ENCODE data around the gene AKIRIN2.

Gene AKIRIN2

DNA sequence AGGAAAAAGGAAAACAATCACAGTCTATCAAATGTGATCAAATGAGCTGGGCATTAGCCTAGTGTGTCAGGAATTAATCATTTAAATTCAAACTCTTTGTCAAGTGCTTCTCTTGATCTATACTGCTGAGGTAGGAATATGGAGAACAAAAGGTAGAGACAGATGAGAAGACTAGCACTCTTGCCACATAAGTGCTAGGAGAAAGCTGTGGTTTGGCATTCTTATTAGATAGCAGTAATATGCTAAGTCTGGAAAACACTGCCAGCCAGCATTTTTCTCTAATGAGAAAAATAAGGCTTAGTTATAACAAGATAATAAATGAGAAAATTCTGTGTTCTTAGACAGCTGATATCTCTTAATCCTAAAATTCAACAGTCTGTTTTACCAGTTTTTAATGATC lies 73.2 kb downstream of the AKIRIN2 start:
- ATAC-seq: no peak
- no peak for TF ChIP-seq BACH2 (CRISPR knock-in tag; IDR thresholded peaks at IDR 0.05; ENCODE audit: borderline replicate concordance)
- TF ChIP-seq RARB (CRISPR knock-in tag; IDR thresholded peaks at IDR 0.05): no peak
- TF ChIP-seq ZFP3 (CRISPR knock-in tag; IDR thresholded peaks at IDR 0.05): no peak
- TF ChIP-seq OSR1 (CRISPR knock-in tag; IDR thresholded peaks at IDR 0.05): no peak
- TF ChIP-seq, protein P1, sequence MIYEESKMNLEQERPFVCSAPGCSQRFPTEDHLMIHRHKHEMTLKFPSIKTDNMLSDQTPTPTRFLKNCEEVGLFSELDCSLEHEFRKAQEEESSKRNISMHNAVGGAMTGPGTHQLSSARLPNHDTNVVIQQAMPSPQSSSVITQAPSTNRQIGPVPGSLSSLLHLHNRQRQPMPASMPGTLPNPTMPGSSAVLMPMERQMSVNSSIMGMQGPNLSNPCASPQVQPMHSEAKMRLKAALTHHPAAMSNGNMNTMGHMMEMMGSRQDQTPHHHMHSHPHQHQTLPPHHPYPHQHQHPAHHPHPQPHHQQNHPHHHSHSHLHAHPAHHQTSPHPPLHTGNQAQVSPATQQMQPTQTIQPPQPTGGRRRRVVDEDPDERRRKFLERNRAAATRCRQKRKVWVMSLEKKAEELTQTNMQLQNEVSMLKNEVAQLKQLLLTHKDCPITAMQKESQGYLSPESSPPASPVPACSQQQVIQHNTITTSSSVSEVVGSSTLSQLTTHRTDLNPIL (CRISPR knock-in tag; IDR thresholded peaks at IDR 0.05; ENCODE audit: low read depth): no peak
- no peak for TF ChIP-seq CSDC2 (CRISPR knock-in tag; IDR thresholded peaks at IDR 0.05)
- no peak for TF ChIP-seq ZNF565 (CRISPR knock-in tag; conservative IDR thresholded peaks at IDR 0.05; ENCODE audit: low read depth)
- no peak for TF ChIP-seq TOX (CRISPR knock-in tag; IDR thresholded peaks at IDR 0.05; ENCODE audit: borderline replicate concordance)
- TF ChIP-seq ZNF8 (CRISPR knock-in tag; IDR thresholded peaks at IDR 0.05): no peak
- TF ChIP-seq, protein P2, sequence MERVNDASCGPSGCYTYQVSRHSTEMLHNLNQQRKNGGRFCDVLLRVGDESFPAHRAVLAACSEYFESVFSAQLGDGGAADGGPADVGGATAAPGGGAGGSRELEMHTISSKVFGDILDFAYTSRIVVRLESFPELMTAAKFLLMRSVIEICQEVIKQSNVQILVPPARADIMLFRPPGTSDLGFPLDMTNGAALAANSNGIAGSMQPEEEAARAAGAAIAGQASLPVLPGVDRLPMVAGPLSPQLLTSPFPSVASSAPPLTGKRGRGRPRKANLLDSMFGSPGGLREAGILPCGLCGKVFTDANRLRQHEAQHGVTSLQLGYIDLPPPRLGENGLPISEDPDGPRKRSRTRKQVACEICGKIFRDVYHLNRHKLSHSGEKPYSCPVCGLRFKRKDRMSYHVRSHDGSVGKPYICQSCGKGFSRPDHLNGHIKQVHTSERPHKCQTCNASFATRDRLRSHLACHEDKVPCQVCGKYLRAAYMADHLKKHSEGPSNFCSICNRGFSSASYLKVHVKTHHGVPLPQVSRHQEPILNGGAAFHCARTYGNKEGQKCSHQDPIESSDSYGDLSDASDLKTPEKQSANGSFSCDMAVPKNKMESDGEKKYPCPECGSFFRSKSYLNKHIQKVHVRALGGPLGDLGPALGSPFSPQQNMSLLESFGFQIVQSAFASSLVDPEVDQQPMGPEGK (CRISPR knock-in tag; IDR thresholded peaks at IDR 0.05; ENCODE audit: borderline replicate concordance): no peak
- TF ChIP-seq ZNF70 (CRISPR knock-in tag; IDR thresholded peaks at IDR 0.05): no peak
- TF ChIP-seq ESRRG (CRISPR knock-in tag; IDR thresholded peaks at IDR 0.05): no peak
- TF ChIP-seq, protein P3, sequence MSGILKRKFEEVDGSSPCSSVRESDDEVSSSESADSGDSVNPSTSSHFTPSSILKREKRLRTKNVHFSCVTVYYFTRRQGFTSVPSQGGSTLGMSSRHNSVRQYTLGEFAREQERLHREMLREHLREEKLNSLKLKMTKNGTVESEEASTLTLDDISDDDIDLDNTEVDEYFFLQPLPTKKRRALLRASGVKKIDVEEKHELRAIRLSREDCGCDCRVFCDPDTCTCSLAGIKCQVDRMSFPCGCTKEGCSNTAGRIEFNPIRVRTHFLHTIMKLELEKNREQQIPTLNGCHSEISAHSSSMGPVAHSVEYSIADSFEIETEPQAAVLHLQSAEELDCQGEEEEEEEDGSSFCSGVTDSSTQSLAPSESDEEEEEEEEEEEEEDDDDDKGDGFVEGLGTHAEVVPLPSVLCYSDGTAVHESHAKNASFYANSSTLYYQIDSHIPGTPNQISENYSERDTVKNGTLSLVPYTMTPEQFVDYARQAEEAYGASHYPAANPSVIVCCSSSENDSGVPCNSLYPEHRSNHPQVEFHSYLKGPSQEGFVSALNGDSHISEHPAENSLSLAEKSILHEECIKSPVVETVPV (CRISPR knock-in tag; IDR thresholded peaks at IDR 0.05): no peak
- no peak for TF ChIP-seq PPARA (CRISPR knock-in tag; IDR thresholded peaks at IDR 0.05; ENCODE audit: borderline replicate concordance)
- TF ChIP-seq, protein P4, sequence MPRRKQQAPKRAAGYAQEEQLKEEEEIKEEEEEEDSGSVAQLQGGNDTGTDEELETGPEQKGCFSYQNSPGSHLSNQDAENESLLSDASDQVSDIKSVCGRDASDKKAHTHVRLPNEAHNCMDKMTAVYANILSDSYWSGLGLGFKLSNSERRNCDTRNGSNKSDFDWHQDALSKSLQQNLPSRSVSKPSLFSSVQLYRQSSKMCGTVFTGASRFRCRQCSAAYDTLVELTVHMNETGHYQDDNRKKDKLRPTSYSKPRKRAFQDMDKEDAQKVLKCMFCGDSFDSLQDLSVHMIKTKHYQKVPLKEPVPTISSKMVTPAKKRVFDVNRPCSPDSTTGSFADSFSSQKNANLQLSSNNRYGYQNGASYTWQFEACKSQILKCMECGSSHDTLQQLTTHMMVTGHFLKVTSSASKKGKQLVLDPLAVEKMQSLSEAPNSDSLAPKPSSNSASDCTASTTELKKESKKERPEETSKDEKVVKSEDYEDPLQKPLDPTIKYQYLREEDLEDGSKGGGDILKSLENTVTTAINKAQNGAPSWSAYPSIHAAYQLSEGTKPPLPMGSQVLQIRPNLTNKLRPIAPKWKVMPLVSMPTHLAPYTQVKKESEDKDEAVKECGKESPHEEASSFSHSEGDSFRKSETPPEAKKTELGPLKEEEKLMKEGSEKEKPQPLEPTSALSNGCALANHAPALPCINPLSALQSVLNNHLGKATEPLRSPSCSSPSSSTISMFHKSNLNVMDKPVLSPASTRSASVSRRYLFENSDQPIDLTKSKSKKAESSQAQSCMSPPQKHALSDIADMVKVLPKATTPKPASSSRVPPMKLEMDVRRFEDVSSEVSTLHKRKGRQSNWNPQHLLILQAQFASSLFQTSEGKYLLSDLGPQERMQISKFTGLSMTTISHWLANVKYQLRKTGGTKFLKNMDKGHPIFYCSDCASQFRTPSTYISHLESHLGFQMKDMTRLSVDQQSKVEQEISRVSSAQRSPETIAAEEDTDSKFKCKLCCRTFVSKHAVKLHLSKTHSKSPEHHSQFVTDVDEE (CRISPR knock-in tag; IDR thresholded peaks at IDR 0.05): no peak
- no peak for TF ChIP-seq ISL1 (CRISPR knock-in tag; IDR thresholded peaks at IDR 0.05)
- no peak for TF ChIP-seq ZC3H10 (CRISPR knock-in tag; IDR thresholded peaks at IDR 0.05)
- TF ChIP-seq ARNTL (CRISPR knock-in tag; IDR thresholded peaks at IDR 0.05; ENCODE audit: borderline replicate concordance, low read depth): no peak
- TF ChIP-seq ZFP30 (CRISPR knock-in tag; IDR thresholded peaks at IDR 0.05): no peak
- no peak for TF ChIP-seq TCF4 (CRISPR knock-in tag; IDR thresholded peaks at IDR 0.05; ENCODE audit: borderline replicate concordance)

DNA sequence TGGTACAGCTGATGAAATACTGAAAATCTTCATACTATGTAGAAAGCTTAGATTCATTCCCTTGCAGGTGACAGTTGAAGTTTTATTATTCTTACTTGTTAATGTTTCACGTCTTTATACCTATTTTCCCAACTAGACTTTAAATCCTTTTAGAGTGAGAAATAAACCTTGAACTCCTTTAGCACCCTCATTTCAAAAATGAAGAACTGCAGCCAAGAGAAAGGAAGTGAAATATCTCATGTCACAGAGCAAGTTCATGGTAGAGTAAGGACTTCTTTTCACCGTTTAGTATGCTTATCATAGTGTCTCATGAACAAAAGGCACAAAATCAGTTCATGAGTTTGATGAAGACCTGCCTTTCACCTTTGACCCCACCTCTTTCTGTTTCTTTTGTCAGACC lies 73.6 kb downstream of the AKIRIN2 start:
- ATAC-seq: no peak
- TF ChIP-seq OSR1 (CRISPR knock-in tag; IDR thresholded peaks at IDR 0.05) (no peak), ZNF565 (CRISPR knock-in tag; conservative IDR thresholded peaks at IDR 0.05; ENCODE audit: low read depth) (no peak), ZNF70 (CRISPR knock-in tag; IDR thresholded peaks at IDR 0.05) (no peak), RARB (CRISPR knock-in tag; IDR thresholded peaks at IDR 0.05) (no peak), GLIS3 (CRISPR knock-in tag; IDR thresholded peaks at IDR 0.05) (no peak), BACH2 (CRISPR knock-in tag; IDR thresholded peaks at IDR 0.05; ENCODE audit: borderline replicate concordance) (no peak), CSDC2 (CRISPR knock-in tag; IDR thresholded peaks at IDR 0.05) (no peak), ZFP3 (CRISPR knock-in tag; IDR thresholded peaks at IDR 0.05) (no peak), ZFP30 (CRISPR knock-in tag; IDR thresholded peaks at IDR 0.05) (no peak), ISL1 (CRISPR knock-in tag; IDR thresholded peaks at IDR 0.05) (no peak), ZNF8 (CRISPR knock-in tag; IDR thresholded peaks at IDR 0.05) (no peak), ARNTL (CRISPR knock-in tag; IDR thresholded peaks at IDR 0.05; ENCODE audit: borderline replicate concordance, low read depth) (no peak), ZC3H10 (CRISPR knock-in tag; IDR thresholded peaks at IDR 0.05) (no peak), ESRRG (CRISPR knock-in tag; IDR thresholded peaks at IDR 0.05) (no peak), TCF4 (CRISPR knock-in tag; IDR thresholded peaks at IDR 0.05; ENCODE audit: borderline replicate concordance) (no peak), TOX (CRISPR knock-in tag; IDR thresholded peaks at IDR 0.05; ENCODE audit: borderline replicate concordance) (no peak), SNAI2 (CRISPR knock-in tag; IDR thresholded peaks at IDR 0.05) (no peak)
- TF ChIP-seq, protein P1 (CRISPR knock-in tag; IDR thresholded peaks at IDR 0.05; ENCODE audit: low read depth): no peak
- TF ChIP-seq, protein P3 (CRISPR knock-in tag; IDR thresholded peaks at IDR 0.05): no peak
- TF ChIP-seq, protein P5, sequence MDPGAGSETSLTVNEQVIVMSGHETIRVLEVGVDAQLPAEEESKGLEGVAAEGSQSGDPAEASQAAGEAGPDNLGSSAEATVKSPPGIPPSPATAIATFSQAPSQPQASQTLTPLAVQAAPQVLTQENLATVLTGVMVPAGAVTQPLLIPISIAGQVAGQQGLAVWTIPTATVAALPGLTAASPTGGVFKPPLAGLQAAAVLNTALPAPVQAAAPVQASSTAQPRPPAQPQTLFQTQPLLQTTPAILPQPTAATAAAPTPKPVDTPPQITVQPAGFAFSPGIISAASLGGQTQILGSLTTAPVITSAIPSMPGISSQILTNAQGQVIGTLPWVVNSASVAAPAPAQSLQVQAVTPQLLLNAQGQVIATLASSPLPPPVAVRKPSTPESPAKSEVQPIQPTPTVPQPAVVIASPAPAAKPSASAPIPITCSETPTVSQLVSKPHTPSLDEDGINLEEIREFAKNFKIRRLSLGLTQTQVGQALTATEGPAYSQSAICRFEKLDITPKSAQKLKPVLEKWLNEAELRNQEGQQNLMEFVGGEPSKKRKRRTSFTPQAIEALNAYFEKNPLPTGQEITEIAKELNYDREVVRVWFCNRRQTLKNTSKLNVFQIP (CRISPR knock-in tag; IDR thresholded peaks at IDR 0.05; ENCODE audit: borderline replicate concordance, low read depth): no peak
